GM12878 (cell line): ENCODE results near the gene PREX1. TPM values are rescaled to one million over a fixed set of nuclear protein-coding genes. Genes with fewer than 3 reads are reported as not detected.

ENCODE experiments used
- ATF7 ChIP-seq: fragments of 450-650 bp; IDR thresholded peaks from 2 replicates; pipeline ENCODE4 v1.6.1; 2016; ENCODE audit warnings: low read depth, mild to moderate bottlenecking
- CBFB ChIP-seq: IDR thresholded peaks from 2 replicates; pipeline ENCODE4 v1.6.1; 2016; ENCODE audit warnings: antibody characterized with exemption, low read depth
- CREB1 ChIP-seq: IDR thresholded peaks from 2 replicates; pipeline ENCODE4 v1.6.1; 2012; ENCODE audit warnings: low read depth, mild to moderate bottlenecking, inconsistent platforms
- CREM ChIP-seq: IDR thresholded peaks from 2 replicates; pipeline ENCODE4 v1.6.1; 2014; ENCODE audit warnings: antibody characterized with exemption, low read depth
- IKZF1 ChIP-seq: fragments of 450-650 bp; conservative IDR thresholded peaks from 2 replicates; pipeline ENCODE4 v1.6.1; 2017; ENCODE audit warnings: antibody characterized with exemption, mild to moderate bottlenecking
- MTA2 ChIP-seq: fragments of 450-650 bp; IDR thresholded peaks from 2 replicates; pipeline ENCODE4 v1.6.1; 2016; ENCODE audit warnings: low read depth, mild to moderate bottlenecking, moderate library complexity
- MYB ChIP-seq: fragments of 150-350 bp; IDR thresholded peaks from 2 replicates; pipeline ENCODE4 v1.6.1; 2014; ENCODE audit warnings: mild to moderate bottlenecking, low read depth, low read length, borderline replicate concordance
- PAX5 ChIP-seq: IDR thresholded peaks from 2 replicates; pipeline ENCODE4 v1.6.1; 2011; ENCODE audit warnings: low read depth, low read length, borderline replicate concordance
- SREBF2 ChIP-seq: IDR thresholded peaks from 2 replicates; pipeline ENCODE4 v1.6.1; 2012; ENCODE audit warnings: mild to moderate bottlenecking, low read length
- STAT1 ChIP-seq: fragments of 450-650 bp; conservative IDR thresholded peaks from 2 replicates; pipeline ENCODE4 v1.6.1; 2014; ENCODE audit warnings: antibody characterized with exemption, mild to moderate bottlenecking
- TARDBP ChIP-seq: IDR thresholded peaks from 2 replicates; pipeline ENCODE4 v1.6.1; 2016; ENCODE audit warnings: borderline replicate concordance
- polyA plus RNA-seq, 11 experiments: library from polyadenylated mRNA; depleted of rRNA in 4 of 11; unstranded in 6 of 11; stranded (reverse) in 5 of 11; fragments of >200 nt; fragmentation: Nextera tagmentation in 4 of 11; fragmentation: Illumina TruSeq in 1 of 11; extraction: Ambion mirVana in 4 of 11; extraction: Trizol in 1 of 11; gene quantifications; 1 replicate in 1 of 11; 2 replicates in 10 of 11; pipeline versions ENCODE4 v1.2.1 to v1.2.3, GENCODE V29; 2011 to 2016; ENCODE audit warnings: inconsistent platforms in 2 of 11, missing spikeins in 2 of 11, low read depth in 1 of 11
- total RNA-seq, 4 experiments: library from RNA; depleted of rRNA in 3 of 4; stranded (reverse); fragments of >200 nt in 3 of 4; fragmentation: Illumina TruSeq in 1 of 4; extraction: Trizol in 1 of 4; gene quantifications; 2 replicates each; pipeline versions ENCODE4 v1.2.1 to v1.2.3, GENCODE V29; 2013 to 2021
- TF ChIP-seq, protein P1 (sequence below): fragments of 450-650 bp; formaldehyde crosslinking; IDR thresholded peaks from 2 replicates; pipeline ENCODE4 v1.4.0; 2022; ENCODE audit warnings: mild to moderate bottlenecking, moderate library complexity
- TF ChIP-seq, protein P2 (sequence below): IDR thresholded peaks from 2 replicates; pipeline ENCODE4 v1.6.1; 2011; ENCODE audit warnings: low read depth, mild to moderate bottlenecking, low read length, moderate library complexity, borderline replicate concordance; ENCODE audit errors: extremely low read depth
- TF ChIP-seq, protein P3 (sequence below): fragments of 450-650 bp; formaldehyde crosslinking; IDR thresholded peaks from 2 replicates; pipeline ENCODE4 v1.4.0; 2020; ENCODE audit warnings: mild to moderate bottlenecking, moderate library complexity
- TF ChIP-seq, protein P4 (sequence below): fragments of 450-650 bp; IDR thresholded peaks from 2 replicates; pipeline ENCODE4 v1.6.1; 2018; ENCODE audit warnings: borderline replicate concordance, mild to moderate bottlenecking; ENCODE audit not compliant: partially characterized antibody
- TF ChIP-seq, protein P5 (sequence below), 3 experiments: IDR thresholded peaks in 2 of 3; conservative IDR thresholded peaks in 1 of 3; 2 replicates each; pipeline ENCODE4 v1.5.1; 2011; ENCODE audit warnings: low read depth in 3 of 3, low read length in 3 of 3, mild to moderate bottlenecking in 3 of 3, control low read depth in 2 of 3, moderate library complexity in 2 of 3, inconsistent platforms in 1 of 3, mixed read lengths in 1 of 3; ENCODE audit not compliant: control insufficient read depth in 2 of 3, insufficient read depth in 1 of 3; ENCODE audit errors: extremely low read depth in 1 of 3
- TF ChIP-seq, protein P6 (sequence below): IDR thresholded peaks from 2 replicates; pipeline ENCODE4 v1.6.1; 2012; ENCODE audit warnings: low read depth, low read length, improper control_type of control experiment

The PREX1 gene
- total and polyA plus RNA-seq, 10 of the 15 experiments (the other 5 are each of a cell fraction or from before 2014, with no cell fraction given) = 2.6 to 114 (median 38.9) TPM

DNA sequence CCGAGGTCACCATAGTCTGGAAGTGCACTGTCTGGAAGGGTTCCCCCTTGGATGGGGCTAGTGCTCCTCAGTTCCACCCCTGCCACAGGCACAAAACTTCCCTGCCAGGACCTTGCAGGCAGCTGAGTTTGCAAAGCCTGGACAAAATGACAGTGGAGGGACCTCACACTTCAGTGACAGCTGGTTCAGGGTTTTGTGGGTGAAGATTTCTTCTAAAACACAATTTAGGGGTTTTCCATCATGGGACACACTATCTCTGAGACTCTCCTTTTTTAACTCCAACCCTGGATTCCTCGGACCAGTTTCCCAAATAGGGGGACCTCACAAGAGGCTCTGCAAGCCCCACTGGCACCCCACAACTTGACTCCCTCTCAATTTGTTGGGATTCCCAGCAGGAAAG, 33.6 kb upstream of the PREX1 start (continued):
- TF ChIP-seq, protein P1, sequence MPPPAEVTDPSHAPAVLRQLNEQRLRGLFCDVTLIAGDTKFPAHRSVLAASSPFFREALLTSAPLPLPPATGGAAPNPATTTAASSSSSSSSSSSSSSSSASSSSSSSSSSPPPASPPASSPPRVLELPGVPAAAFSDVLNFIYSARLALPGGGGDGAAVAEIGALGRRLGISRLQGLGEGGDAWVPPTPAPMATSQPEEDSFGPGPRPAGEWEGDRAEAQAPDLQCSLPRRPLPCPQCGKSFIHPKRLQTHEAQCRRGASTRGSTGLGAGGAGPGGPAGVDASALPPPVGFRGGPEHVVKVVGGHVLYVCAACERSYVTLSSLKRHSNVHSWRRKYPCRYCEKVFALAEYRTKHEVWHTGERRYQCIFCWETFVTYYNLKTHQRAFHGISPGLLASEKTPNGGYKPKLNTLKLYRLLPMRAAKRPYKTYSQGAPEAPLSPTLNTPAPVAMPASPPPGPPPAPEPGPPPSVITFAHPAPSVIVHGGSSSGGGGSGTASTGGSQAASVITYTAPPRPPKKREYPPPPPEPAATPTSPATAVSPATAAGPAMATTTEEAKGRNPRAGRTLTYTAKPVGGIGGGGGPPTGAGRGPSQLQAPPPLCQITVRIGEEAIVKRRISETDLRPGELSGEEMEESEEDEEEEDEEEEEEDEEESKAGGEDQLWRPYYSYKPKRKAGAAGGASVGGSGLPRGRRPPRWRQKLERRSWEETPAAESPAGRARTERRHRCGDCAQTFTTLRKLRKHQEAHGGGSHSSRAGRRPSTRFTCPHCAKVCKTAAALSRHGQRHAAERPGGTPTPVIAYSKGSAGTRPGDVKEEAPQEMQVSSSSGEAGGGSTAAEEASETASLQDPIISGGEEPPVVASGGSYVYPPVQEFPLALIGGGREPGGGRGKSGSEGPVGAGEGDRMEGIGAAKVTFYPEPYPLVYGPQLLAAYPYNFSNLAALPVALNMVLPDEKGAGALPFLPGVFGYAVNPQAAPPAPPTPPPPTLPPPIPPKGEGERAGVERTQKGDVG (CRISPR knock-in tag) = no peak
- no peak for TF ChIP-seq TARDBP
- TF ChIP-seq CBFB = no peak
- TF ChIP-seq MYB = no peak
- no peak for TF ChIP-seq CREB1
- TF ChIP-seq, protein P2, sequence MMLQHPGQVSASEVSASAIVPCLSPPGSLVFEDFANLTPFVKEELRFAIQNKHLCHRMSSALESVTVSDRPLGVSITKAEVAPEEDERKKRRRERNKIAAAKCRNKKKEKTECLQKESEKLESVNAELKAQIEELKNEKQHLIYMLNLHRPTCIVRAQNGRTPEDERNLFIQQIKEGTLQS = no peak
- TF ChIP-seq CREM = no peak
- TF ChIP-seq, protein P3, sequence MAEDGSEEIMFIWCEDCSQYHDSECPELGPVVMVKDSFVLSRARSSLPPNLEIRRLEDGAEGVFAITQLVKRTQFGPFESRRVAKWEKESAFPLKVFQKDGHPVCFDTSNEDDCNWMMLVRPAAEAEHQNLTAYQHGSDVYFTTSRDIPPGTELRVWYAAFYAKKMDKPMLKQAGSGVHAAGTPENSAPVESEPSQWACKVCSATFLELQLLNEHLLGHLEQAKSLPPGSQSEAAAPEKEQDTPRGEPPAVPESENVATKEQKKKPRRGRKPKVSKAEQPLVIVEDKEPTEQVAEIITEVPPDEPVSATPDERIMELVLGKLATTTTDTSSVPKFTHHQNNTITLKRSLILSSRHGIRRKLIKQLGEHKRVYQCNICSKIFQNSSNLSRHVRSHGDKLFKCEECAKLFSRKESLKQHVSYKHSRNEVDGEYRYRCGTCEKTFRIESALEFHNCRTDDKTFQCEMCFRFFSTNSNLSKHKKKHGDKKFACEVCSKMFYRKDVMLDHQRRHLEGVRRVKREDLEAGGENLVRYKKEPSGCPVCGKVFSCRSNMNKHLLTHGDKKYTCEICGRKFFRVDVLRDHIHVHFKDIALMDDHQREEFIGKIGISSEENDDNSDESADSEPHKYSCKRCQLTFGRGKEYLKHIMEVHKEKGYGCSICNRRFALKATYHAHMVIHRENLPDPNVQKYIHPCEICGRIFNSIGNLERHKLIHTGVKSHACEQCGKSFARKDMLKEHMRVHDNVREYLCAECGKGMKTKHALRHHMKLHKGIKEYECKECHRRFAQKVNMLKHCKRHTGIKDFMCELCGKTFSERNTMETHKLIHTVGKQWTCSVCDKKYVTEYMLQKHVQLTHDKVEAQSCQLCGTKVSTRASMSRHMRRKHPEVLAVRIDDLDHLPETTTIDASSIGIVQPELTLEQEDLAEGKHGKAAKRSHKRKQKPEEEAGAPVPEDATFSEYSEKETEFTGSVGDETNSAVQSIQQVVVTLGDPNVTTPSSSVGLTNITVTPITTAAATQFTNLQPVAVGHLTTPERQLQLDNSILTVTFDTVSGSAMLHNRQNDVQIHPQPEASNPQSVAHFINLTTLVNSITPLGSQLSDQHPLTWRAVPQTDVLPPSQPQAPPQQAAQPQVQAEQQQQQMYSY = no peak
- TF ChIP-seq STAT1 = no peak
- TF ChIP-seq, protein P4, sequence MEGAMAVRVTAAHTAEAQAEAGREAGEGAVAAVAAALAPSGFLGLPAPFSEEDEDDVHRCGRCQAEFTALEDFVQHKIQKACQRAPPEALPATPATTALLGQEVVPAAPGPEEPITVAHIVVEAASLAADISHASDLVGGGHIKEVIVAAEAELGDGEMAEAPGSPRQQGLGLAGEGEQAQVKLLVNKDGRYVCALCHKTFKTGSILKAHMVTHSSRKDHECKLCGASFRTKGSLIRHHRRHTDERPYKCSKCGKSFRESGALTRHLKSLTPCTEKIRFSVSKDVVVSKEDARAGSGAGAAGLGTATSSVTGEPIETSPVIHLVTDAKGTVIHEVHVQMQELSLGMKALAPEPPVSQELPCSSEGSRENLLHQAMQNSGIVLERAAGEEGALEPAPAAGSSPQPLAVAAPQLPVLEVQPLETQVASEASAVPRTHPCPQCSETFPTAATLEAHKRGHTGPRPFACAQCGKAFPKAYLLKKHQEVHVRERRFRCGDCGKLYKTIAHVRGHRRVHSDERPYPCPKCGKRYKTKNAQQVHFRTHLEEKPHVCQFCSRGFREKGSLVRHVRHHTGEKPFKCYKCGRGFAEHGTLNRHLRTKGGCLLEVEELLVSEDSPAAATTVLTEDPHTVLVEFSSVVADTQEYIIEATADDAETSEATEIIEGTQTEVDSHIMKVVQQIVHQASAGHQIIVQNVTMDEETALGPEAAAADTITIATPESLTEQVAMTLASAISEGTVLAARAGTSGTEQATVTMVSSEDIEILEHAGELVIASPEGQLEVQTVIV = no peak
- TF ChIP-seq MTA2 = 0 out of 2 replicates have a peak, but pooled peaks have one; percentile 14
- no peak for TF ChIP-seq ATF7
- peak; percentile 72 for TF ChIP-seq IKZF1
- TF ChIP-seq PAX5 = no peak
- TF ChIP-seq, protein P5, sequence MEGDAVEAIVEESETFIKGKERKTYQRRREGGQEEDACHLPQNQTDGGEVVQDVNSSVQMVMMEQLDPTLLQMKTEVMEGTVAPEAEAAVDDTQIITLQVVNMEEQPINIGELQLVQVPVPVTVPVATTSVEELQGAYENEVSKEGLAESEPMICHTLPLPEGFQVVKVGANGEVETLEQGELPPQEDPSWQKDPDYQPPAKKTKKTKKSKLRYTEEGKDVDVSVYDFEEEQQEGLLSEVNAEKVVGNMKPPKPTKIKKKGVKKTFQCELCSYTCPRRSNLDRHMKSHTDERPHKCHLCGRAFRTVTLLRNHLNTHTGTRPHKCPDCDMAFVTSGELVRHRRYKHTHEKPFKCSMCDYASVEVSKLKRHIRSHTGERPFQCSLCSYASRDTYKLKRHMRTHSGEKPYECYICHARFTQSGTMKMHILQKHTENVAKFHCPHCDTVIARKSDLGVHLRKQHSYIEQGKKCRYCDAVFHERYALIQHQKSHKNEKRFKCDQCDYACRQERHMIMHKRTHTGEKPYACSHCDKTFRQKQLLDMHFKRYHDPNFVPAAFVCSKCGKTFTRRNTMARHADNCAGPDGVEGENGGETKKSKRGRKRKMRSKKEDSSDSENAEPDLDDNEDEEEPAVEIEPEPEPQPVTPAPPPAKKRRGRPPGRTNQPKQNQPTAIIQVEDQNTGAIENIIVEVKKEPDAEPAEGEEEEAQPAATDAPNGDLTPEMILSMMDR (IDR thresholded peaks at IDR 0.05 in 2 of 3, conservative IDR thresholded peaks at IDR 0.05 in 1 of 3; ENCODE audit: control insufficient read depth in 2 of 3, extremely low read depth in 1 of 3, insufficient read depth in 1 of 3, low read depth in 3 of 3, low read length in 3 of 3) = no peak
- TF ChIP-seq, protein P6, sequence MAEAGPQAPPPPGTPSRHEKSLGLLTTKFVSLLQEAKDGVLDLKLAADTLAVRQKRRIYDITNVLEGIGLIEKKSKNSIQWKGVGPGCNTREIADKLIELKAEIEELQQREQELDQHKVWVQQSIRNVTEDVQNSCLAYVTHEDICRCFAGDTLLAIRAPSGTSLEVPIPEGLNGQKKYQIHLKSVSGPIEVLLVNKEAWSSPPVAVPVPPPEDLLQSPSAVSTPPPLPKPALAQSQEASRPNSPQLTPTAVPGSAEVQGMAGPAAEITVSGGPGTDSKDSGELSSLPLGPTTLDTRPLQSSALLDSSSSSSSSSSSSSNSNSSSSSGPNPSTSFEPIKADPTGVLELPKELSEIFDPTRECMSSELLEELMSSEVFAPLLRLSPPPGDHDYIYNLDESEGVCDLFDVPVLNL = no peak
- TF ChIP-seq SREBF2 = no peak
